ENCODE measurements around the gene MYO1F.

MYO1F gene

GRCh38 chr19:8526345-8527091 is 50.7 kb downstream of the MYO1F start:
- no peak for TF ChIP-seq NFIC (IDR thresholded peaks at IDR 0.05)
- no peak for TF ChIP-seq CEBPB (IDR thresholded peaks at IDR 0.05)
- peak; percentile 95 for TF ChIP-seq EGR1 (IDR thresholded peaks at IDR 0.05)
- TF ChIP-seq RAD21 (IDR thresholded peaks at IDR 0.05; ENCODE audit: low read depth) = no peak
- no peak for TF ChIP-seq EP300 (IDR thresholded peaks at IDR 0.05; ENCODE audit: borderline replicate concordance)
- TF ChIP-seq TCF12 (IDR thresholded peaks at IDR 0.05; ENCODE audit: low read depth) = no peak
- TF ChIP-seq USF1 (IDR thresholded peaks at IDR 0.05) = no peak
- no peak for TF ChIP-seq FOXM1 (IDR thresholded peaks at IDR 0.05; ENCODE audit: borderline replicate concordance, low read depth)
- peak; percentile 95 for TF ChIP-seq ZBTB7A (IDR thresholded peaks at IDR 0.05; ENCODE audit: low read depth)
- TF ChIP-seq REST (IDR thresholded peaks at IDR 0.05; ENCODE audit: low read depth) = no peak
- no peak for TF ChIP-seq TEAD4 (IDR thresholded peaks at IDR 0.05)
- TF ChIP-seq CREB1 (IDR thresholded peaks at IDR 0.05; ENCODE audit: low read depth) = no peak
- TF ChIP-seq TAF1 (IDR thresholded peaks at IDR 0.05; ENCODE audit: low read depth) = no peak
- TF ChIP-seq MAX (IDR thresholded peaks at IDR 0.05) = peak; percentile 61
- TF ChIP-seq YY1 (IDR thresholded peaks at IDR 0.05; ENCODE audit: low read depth) = no peak

- TF ChIP-seq ZBTB7A (IDR thresholded peaks at IDR 0.05; ENCODE audit: low read depth) (peak; percentile 42; the same call in 1 of the 2 replicates), EP300 (IDR thresholded peaks at IDR 0.05; ENCODE audit: borderline replicate concordance) (no peak), TCF12 (IDR thresholded peaks at IDR 0.05; ENCODE audit: low read depth) (0 out of 2 replicates have a peak, but pooled peaks have one; percentile 7)
These were observed 51.9 kb downstream of the MYO1F start for GRCh38 chr19:8525401-8525684.

- TF ChIP-seq CEBPB (IDR thresholded peaks at IDR 0.05) (no peak), EGR1 (IDR thresholded peaks at IDR 0.05) (no peak), CREB1 (IDR thresholded peaks at IDR 0.05; ENCODE audit: low read depth) (no peak), TEAD4 (IDR thresholded peaks at IDR 0.05) (no peak), TCF12 (IDR thresholded peaks at IDR 0.05; ENCODE audit: low read depth) (no peak), NFIC (IDR thresholded peaks at IDR 0.05) (no peak), EP300 (IDR thresholded peaks at IDR 0.05; ENCODE audit: borderline replicate concordance) (no peak)
These were observed 57.9 kb downstream of the MYO1F start for GRCh38 chr19:8519388-8519787.

GRCh38 chr19:8518536-8518935 is 58.7 kb downstream of the MYO1F start:
- TF ChIP-seq CEBPB (IDR thresholded peaks at IDR 0.05) = no peak
- TF ChIP-seq TEAD4 (IDR thresholded peaks at IDR 0.05) = no peak
- TF ChIP-seq FOXM1 (IDR thresholded peaks at IDR 0.05; ENCODE audit: borderline replicate concordance, low read depth) = no peak
- no peak for TF ChIP-seq EP300 (IDR thresholded peaks at IDR 0.05; ENCODE audit: borderline replicate concordance)
- TF ChIP-seq REST (IDR thresholded peaks at IDR 0.05; ENCODE audit: low read depth) = no peak
- TF ChIP-seq TAF1 (IDR thresholded peaks at IDR 0.05; ENCODE audit: low read depth) = no peak
- TF ChIP-seq MAX (IDR thresholded peaks at IDR 0.05) = no peak
- TF ChIP-seq USF1 (IDR thresholded peaks at IDR 0.05) = no peak
- no peak for TF ChIP-seq ZBTB7A (IDR thresholded peaks at IDR 0.05; ENCODE audit: low read depth)
- no peak for TF ChIP-seq NFIC (IDR thresholded peaks at IDR 0.05)
- TF ChIP-seq EGR1 (IDR thresholded peaks at IDR 0.05) = no peak
- no peak for TF ChIP-seq RAD21 (IDR thresholded peaks at IDR 0.05; ENCODE audit: low read depth)
- TF ChIP-seq YY1 (IDR thresholded peaks at IDR 0.05; ENCODE audit: low read depth) = no peak
- TF ChIP-seq CREB1 (IDR thresholded peaks at IDR 0.05; ENCODE audit: low read depth) = no peak
- TF ChIP-seq TCF12 (IDR thresholded peaks at IDR 0.05; ENCODE audit: low read depth) = no peak

- TF ChIP-seq CREB1 (IDR thresholded peaks at IDR 0.05; ENCODE audit: low read depth) (no peak), EP300 (IDR thresholded peaks at IDR 0.05; ENCODE audit: borderline replicate concordance) (no peak), TCF12 (IDR thresholded peaks at IDR 0.05; ENCODE audit: low read depth) (no peak), USF1 (IDR thresholded peaks at IDR 0.05) (no peak), MAX (IDR thresholded peaks at IDR 0.05) (no peak), EGR1 (IDR thresholded peaks at IDR 0.05) (no peak), CEBPB (IDR thresholded peaks at IDR 0.05) (no peak), YY1 (IDR thresholded peaks at IDR 0.05; ENCODE audit: low read depth) (no peak), TAF1 (IDR thresholded peaks at IDR 0.05; ENCODE audit: low read depth) (no peak), ZBTB7A (IDR thresholded peaks at IDR 0.05; ENCODE audit: low read depth) (no peak), FOXM1 (IDR thresholded peaks at IDR 0.05; ENCODE audit: borderline replicate concordance, low read depth) (no peak), NFIC (IDR thresholded peaks at IDR 0.05) (no peak), TEAD4 (IDR thresholded peaks at IDR 0.05) (no peak), REST (IDR thresholded peaks at IDR 0.05; ENCODE audit: low read depth) (no peak), RAD21 (IDR thresholded peaks at IDR 0.05; ENCODE audit: low read depth) (no peak)
These were observed 59.4 kb downstream of the MYO1F start for GRCh38 chr19:8517551-8518442.

Data from Ishikawa (cell line).